Measurements from ENCODE around the gene UMAD1.

GRCh38 chr7:7686811-7687508, 46.4 kb downstream of the UMAD1 start:
- TF ChIP-seq POLR2AphosphoS5 (IDR thresholded peaks at IDR 0.05) (no peak), POLR2A (IDR thresholded peaks at IDR 0.05; ENCODE audit: low read depth) (no peak), CTCF (IDR thresholded peaks at IDR 0.05) (no peak)
